Central memory CD8-positive, alpha-beta T cell (primary cell): ENCODE measurements around the gene FAAP20.
"Not testable (repeated sequence)": the region's sequence is repeated elsewhere in the genome, so short reads cannot be mapped to it uniquely, and the experiment has no call there.

Experiments used
- ATAC-seq: fragments of 150-1000 bp; cut with Tn5 transposase; replicated peaks from 2 replicates; pipeline ENCODE4 v1.10.0; 2022; ENCODE audit warnings: mild to moderate bottlenecking, moderate FRiP score, moderate number of reproducible peaks; ENCODE audit not compliant: poor library complexity, severe bottlenecking; ENCODE audit errors: extremely low read depth
- DNase-seq, 2 donors: peaks; one replicate each; pipeline ENCODE4 v3.0.0; 2021; ENCODE audit warnings: low spot score in 2 of 2
- H3K27ac Mint-ChIP-seq: one replicate; pipeline ENCODE4 v1.8.0; 2022; ENCODE audit warnings: low read depth, mild to moderate bottlenecking, moderate library complexity, mixed read lengths
- H3K27me3 Mint-ChIP-seq: one replicate; pipeline ENCODE4 v1.8.0; 2022; ENCODE audit warnings: mixed read lengths
- H3K36me3 Mint-ChIP-seq: one replicate; pipeline ENCODE4 v1.8.0; 2022; ENCODE audit warnings: mild to moderate bottlenecking, moderate library complexity, mixed read lengths; ENCODE audit not compliant: insufficient read depth
- H3K4me1 Mint-ChIP-seq: one replicate; pipeline ENCODE4 v1.8.0; 2022; ENCODE audit warnings: mixed read lengths
- H3K4me3 Mint-ChIP-seq: one replicate; pipeline ENCODE4 v1.8.0; 2022; ENCODE audit warnings: mild to moderate bottlenecking, moderate library complexity, mixed read lengths
- H3K9me3 Mint-ChIP-seq: one replicate; pipeline ENCODE4 v1.8.0; 2022; ENCODE audit warnings: mixed read lengths

FAAP20 gene

DNA sequence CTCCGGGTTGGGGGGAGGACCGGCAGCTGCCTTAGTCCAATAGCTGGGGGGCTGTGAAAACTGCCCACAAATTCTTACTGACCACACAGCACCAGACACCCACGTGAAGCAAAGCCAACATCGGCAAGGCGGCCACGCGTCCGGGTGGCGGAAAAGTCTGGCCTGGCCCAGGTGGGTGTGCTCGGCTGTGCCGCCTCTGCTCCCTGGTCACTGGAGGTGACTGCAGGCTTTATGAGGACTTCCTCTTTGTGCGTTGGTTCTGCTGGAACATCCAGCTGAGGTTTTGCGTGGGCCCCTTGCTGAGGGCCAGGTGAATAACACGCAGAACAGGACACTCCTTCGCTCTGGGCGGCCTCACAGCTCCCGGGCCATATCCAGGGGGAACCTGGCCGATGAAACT is 35.4 kb downstream of the FAAP20 start:
- DNase-seq, result no peak
- Mint-ChIP-seq H3K4me3 (no peak overlapping the region), H3K36me3 (peaks cover 13% of the 10 kb centered on the region), H3K27ac (no peak overlapping the region), H3K4me1 (peaks cover 32% of the 10 kb centered on the region), H3K27me3 (no peaks in the 10 kb centered on the region), H3K9me3 (peaks cover 5% of the 10 kb centered on the region)
- no peak for ATAC-seq

DNA sequence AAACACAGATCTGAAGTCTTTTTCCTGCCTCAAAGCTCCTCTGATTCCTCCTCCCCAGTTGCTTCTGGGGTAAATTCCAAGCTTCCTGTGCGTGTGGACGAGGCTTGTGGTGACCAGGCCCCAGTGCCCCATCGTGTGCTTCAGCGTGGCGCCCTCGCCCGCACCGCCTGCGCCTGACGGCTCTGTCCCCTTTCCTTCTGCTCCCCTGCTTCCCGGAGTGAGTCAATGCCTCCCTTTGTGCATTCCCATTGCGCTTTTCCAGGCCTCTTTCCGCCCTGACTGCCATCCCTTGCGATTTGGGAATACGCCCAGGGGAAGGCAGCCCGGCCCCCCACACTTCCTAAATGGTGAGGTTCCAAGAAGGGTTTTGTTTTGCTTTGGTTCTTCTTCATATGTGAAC is 36.3 kb downstream of the FAAP20 start:
- no peaks in the 10 kb centered on the region for H3K27me3 Mint-ChIP-seq
- no peak overlapping the region for H3K27ac Mint-ChIP-seq
- DNase-seq, result no peak
- peaks cover 12% of the 10 kb centered on the region for H3K36me3 Mint-ChIP-seq
- peaks cover 32% of the 10 kb centered on the region for H3K4me1 Mint-ChIP-seq
- ATAC-seq, result no peak
- H3K9me3 Mint-ChIP-seq, result peaks cover 5% of the 10 kb centered on the region
- H3K4me3 Mint-ChIP-seq, result no peak overlapping the region

DNA sequence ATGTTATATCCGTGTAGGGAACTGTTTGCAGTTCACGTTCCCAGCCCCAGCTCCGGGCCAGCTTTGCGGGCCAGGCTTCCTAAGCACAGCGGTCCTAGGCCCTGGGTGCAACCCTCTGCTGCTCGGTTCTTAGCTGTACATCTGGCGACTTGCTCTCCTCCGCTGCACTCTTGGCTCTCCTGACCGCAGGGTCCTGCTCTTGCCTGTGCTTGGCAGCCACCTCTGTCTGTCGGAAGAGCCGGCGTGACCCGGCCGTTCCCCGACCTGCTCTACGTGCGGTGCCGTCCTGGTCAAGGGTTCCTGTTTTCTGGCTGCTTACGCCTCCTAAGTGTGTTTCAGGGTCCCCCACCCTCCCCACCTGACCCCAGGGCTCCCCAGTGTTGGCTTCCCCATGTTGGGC is 36.7 kb downstream of the FAAP20 start:
- ATAC-seq, result no peak
- H3K9me3 Mint-ChIP-seq, result peaks cover 5% of the 10 kb centered on the region
- no peak overlapping the region for H3K27ac Mint-ChIP-seq
- peaks cover 12% of the 10 kb centered on the region for H3K36me3 Mint-ChIP-seq
- no peak overlapping the region for H3K4me3 Mint-ChIP-seq
- peaks cover 30% of the 10 kb centered on the region for H3K4me1 Mint-ChIP-seq
- DNase-seq, result no peak
- H3K27me3 Mint-ChIP-seq, result no peaks in the 10 kb centered on the region

DNA sequence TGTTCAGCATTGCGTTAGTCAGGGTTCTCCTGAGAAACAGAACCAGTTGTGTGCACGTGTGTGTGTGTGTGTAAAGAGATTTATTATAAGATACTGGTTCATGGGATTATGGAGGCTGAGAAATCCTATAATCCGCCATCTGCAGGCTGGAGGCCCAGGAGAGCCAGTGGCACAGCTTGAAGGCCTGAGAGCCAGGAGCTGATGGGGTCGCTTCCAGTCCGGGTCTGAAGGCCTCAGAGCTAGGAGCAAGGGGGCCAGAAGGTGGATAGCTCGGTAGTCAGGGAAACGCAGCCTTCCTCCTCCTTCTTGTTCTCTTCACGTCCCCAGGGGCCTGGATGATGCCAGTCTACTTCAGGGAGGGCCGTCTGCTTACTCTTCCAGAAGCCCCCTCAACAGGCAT is 37.7 kb downstream of the FAAP20 start:
- H3K27me3 Mint-ChIP-seq, result no peaks in the 10 kb centered on the region
- peaks cover 31% of the 10 kb centered on the region for H3K4me1 Mint-ChIP-seq
- no peak overlapping the region for H3K4me3 Mint-ChIP-seq
- DNase-seq (no peak), ATAC-seq (no peak)
- H3K9me3 Mint-ChIP-seq, result peaks cover 5% of the 10 kb centered on the region
- H3K36me3 Mint-ChIP-seq, result peaks cover 12% of the 10 kb centered on the region
- H3K27ac Mint-ChIP-seq, result no peak overlapping the region

DNA sequence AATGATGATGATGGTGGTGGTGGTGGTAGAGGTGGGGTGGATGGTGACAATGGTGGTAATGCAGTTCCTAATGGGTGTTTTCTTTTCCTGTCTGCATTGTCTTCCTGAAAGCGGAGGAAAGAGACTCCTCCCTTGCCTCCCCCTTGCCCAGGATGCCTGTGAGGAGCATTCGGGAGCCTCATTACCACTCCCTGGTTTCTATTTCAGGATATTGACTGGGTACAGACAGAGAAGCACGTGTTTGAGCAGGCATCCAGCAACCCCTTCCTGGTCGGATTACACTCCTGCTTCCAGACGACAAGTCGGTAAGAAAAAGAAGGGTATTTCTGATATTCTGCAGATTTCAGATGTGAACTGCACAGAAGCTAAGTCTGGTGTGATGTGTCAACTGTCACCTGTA is 38.8 kb downstream of the FAAP20 start:
- ATAC-seq, result no peak
- no peak overlapping the region for H3K27ac Mint-ChIP-seq
- H3K36me3 Mint-ChIP-seq, result peaks cover 12% of the 10 kb centered on the region

DNA sequence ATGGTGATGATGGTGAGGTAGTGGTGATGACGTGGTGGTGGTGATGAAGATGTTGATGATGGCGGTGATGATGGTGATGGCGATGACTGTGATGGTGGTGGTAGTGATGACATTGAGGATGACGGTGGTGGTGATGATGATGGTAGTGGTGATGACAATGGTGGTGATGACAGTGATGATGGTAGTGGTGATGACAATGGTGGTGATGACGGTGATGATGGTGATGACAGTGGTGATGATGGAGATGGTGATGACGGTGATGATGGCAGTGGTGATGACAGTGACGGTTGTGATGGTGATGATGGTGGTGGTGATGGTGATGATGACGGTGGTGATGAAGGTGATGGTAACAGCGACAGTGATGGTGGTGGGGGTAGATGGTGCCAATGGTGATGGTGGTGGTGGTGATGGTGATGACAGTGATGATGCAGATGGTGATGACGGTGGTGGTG is 39.4 kb downstream of the FAAP20 start:
- H3K4me3 Mint-ChIP-seq, result no peak overlapping the region
- H3K9me3 Mint-ChIP-seq, result peaks cover 5% of the 10 kb centered on the region
- no peaks in the 10 kb centered on the region for H3K27me3 Mint-ChIP-seq
- H3K4me1 Mint-ChIP-seq, result peaks cover 24% of the 10 kb centered on the region
- H3K27ac Mint-ChIP-seq, result peak overlapping the region; percentile 10
- ATAC-seq, result no peak
- no peak for DNase-seq
- peaks cover 10% of the 10 kb centered on the region for H3K36me3 Mint-ChIP-seq

More for the DNA sequence above, 38.8 kb downstream of the FAAP20 start:
- no peak for DNase-seq
- Mint-ChIP-seq H3K9me3 (peaks cover 5% of the 10 kb centered on the region), H3K4me3 (no peak overlapping the region), H3K4me1 (peaks cover 30% of the 10 kb centered on the region), H3K27me3 (no peaks in the 10 kb centered on the region)

DNA sequence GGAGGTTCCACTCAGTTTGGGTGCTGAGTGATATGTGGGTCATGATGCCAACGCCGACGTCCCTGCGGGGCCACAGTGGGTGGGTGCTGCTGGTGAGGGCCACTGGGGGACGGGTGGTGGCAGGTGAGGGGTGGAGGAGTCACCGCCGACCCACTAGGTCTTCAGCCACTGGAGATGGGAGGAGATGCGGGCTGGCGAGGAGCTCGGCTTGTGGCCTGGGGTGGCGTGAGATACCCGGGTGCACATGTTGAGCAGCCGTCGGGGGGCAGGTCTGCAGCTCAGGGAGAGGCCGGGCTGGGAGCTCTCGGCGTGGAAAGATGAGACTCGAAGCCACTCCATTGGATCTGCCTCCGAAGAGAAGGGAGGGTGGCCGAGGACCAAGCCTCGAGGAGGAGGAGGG is 40.5 kb downstream of the FAAP20 start:
- Mint-ChIP-seq H3K4me1 (peaks cover 20% of the 10 kb centered on the region), H3K4me3 (no peak overlapping the region), H3K27me3 (no peaks in the 10 kb centered on the region), H3K36me3 (peaks cover 9% of the 10 kb centered on the region), H3K27ac (no peak overlapping the region), H3K9me3 (peaks cover 5% of the 10 kb centered on the region)
- no peak for ATAC-seq
- no peak for DNase-seq

DNA sequence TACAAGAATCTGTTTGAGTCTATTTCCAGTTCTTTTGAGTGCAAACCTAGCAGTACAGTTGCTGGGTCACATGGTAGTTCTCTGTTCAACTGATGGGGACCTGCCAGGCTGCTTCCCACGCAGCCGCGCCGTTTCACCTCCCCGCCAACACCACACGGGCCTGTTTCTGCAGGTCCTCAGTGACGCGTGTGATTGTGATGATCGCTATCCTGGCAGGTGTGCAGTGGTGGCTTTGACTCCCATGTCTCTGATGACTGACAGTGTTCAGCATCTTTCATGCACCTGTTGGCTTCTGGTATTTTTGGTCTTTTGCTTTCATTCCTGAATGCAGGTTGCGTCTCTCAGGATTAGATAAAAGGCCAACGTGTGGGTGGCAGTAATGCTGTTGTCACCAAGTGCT is 41.6 kb downstream of the FAAP20 start:
- no peak for DNase-seq
- H3K4me1 Mint-ChIP-seq, result peaks cover 15% of the 10 kb centered on the region
- H3K36me3 Mint-ChIP-seq, result peaks cover 8% of the 10 kb centered on the region
- H3K4me3 Mint-ChIP-seq, result no peak overlapping the region
- H3K27ac Mint-ChIP-seq, result no peak overlapping the region
- H3K27me3 Mint-ChIP-seq, result no peaks in the 10 kb centered on the region
- H3K9me3 Mint-ChIP-seq, result peaks cover 5% of the 10 kb centered on the region
- peak; percentile 6 for ATAC-seq

DNA sequence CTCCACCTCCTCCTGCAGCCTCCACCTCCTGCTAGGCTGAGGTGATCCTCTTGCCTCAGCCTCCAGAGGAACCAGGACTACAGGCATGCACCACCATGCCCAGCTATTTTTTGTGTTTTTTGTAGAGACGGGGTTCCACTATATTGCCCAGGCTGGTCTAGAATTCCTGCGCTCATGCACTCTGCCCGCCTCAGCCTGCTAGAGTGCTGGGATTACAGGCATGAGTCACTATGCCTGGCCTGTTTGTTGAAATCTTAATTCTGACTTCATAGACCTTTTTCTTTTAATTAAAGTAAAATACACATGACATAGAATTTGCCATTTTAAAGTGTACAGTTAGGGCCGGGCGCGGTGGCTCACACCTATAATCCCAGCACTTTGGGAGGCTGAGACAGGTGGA is 42.7 kb downstream of the FAAP20 start:
- no peak for ATAC-seq
- no peak for DNase-seq
- H3K27me3 Mint-ChIP-seq, result no peaks in the 10 kb centered on the region
- peaks cover 15% of the 10 kb centered on the region for H3K4me1 Mint-ChIP-seq
- peaks cover 5% of the 10 kb centered on the region for H3K9me3 Mint-ChIP-seq
- peaks cover 6% of the 10 kb centered on the region for H3K36me3 Mint-ChIP-seq
- no peak overlapping the region for H3K4me3 Mint-ChIP-seq
- no peak overlapping the region for H3K27ac Mint-ChIP-seq

DNA sequence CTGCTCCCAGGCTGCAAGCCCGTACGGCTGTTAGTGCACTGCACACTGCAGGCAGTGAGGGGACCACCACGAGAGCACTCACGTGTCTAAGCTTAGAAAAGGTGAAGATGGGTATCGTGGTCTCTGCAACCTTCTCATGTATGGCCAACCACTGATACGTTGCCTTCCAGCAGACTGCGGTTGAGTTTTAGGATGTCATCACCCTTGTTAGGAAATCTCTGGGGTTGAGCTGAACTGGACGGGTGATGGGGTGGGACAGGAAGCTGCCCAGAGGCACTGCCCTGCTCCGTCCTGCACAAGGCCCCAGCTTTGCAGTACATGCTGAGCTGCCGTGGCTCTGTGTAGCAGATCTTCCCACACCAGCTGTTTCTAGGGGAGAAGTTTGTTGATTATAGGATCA is 43.3 kb downstream of the FAAP20 start:
- no peaks in the 10 kb centered on the region for H3K27me3 Mint-ChIP-seq

DNA sequence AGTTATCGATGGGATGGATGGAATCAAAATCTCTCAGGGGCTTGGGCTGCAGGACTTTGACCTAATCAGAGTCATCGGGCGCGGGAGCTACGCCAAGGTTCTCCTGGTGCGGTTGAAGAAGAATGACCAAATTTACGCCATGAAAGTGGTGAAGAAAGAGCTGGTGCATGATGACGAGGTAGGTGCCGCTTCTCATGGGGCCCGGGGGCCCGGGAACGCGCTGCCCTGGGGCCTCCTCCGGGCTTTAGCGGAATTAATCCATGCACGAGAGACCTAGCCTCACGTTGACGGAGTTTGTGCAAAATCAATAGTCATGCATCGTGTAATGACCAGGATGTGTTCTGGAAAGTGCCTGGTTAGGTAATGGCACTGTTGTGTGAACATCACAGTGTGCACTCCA is 43.8 kb downstream of the FAAP20 start:
- Mint-ChIP-seq H3K27me3 (no peaks in the 10 kb centered on the region), H3K4me3 (no peak overlapping the region)

More for the DNA sequence above, 43.3 kb downstream of the FAAP20 start:
- Mint-ChIP-seq H3K4me3 (no peak overlapping the region), H3K27ac (no peak overlapping the region), H3K4me1 (peaks cover 11% of the 10 kb centered on the region), H3K36me3 (peaks cover 3% of the 10 kb centered on the region), H3K9me3 (peaks cover 5% of the 10 kb centered on the region)
- DNase-seq (no peak), ATAC-seq (no peak)

DNA sequence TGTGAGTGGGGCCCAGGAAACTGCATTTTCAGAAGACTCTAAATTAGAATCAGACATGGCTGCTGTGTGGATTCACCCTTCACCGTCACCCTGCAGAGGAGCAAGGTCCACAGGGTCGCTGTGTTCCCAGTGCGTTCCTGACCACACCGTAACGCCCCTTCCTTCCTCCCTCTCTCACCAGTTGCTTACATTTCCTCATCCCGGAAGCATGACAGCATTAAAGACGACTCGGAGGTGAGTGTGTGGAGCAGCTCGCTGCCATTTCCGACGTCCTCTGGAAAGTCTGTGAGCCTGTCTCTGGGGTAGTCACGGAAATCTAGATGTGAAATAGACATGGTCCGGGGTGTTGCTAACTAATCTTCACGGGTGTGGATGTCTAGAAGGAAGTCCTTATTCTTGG is 45.9 kb downstream of the FAAP20 start:
- ATAC-seq, result peak; percentile 74
- peak; percentile 30 to 48 for DNase-seq
- H3K4me3 Mint-ChIP-seq, result no peak overlapping the region
- H3K9me3 Mint-ChIP-seq, result no peaks in the 10 kb centered on the region
- no peaks in the 10 kb centered on the region for H3K36me3 Mint-ChIP-seq
- H3K4me1 Mint-ChIP-seq, result peaks cover 4% of the 10 kb centered on the region
- H3K27me3 Mint-ChIP-seq, result no peaks in the 10 kb centered on the region
- no peak overlapping the region for H3K27ac Mint-ChIP-seq

More for the DNA sequence above, 43.8 kb downstream of the FAAP20 start:
- DNase-seq, result no peak
- H3K27ac Mint-ChIP-seq, result no peak overlapping the region
- H3K4me1 Mint-ChIP-seq, result peaks cover 11% of the 10 kb centered on the region
- peaks cover 5% of the 10 kb centered on the region for H3K9me3 Mint-ChIP-seq
- no peaks in the 10 kb centered on the region for H3K36me3 Mint-ChIP-seq
- no peak for ATAC-seq

DNA sequence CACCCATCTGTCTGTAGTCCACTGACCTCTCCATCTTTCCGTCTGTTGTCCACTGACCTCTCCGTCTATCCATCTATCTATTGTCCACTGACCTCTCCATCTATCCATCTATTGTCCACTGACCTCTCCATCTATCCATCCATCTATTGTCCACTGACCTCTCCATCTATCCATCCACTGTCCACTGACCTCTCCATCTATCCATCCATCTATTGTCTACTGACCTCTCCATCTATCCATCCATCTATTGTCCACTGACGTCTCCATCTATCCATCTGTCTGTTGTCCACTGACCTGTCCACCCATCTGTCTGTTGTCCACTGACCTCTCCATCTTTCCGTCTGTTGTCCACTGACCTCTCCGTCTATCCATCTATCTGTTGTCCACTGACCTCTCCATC is 46.7 kb downstream of the FAAP20 start:
- DNase-seq, ATAC-seq, H3K4me1 Mint-ChIP-seq, H3K27me3 Mint-ChIP-seq, H3K9me3 Mint-ChIP-seq, H3K36me3 Mint-ChIP-seq, H3K27ac Mint-ChIP-seq, H3K4me3 Mint-ChIP-seq: not testable (repeated sequence)
